Measurements from ENCODE around the gene STX10. TPM values are rescaled to one million over a fixed set of nuclear protein-coding genes. Genes with fewer than 3 reads are reported as not detected.

STX10 gene
- total and polyA plus RNA-seq, 7 donors, result 18.5 to 63.3 (median 20.4) TPM

DNA sequence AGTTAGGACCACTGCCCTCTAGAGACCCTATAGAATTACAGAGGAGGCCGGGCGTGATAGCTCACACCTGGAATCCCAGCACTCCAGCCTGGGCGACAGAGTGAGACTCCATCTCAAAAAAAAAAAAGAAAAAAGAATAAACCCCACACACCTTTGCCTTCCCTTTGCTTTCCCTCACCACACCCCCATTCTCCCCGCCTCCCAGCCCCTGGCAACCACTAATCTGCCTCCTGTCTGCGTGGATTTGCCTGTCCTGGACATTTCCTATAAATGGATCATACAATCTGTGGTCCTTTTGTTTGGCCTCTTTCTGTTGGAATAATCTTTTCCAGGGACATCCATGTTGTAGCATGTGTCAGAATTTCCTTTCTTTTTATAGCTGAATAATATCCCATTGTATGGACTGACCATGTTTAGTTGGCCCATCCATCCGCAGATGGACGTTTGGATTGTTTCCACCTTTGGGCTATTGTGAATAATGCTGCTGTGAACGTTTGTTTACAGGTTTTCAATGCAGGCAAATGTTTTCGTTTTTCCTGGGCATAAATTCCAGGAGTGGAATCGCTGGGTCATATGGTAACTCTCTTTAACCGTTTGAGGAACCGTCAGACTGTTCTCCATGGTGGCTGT, 16.8 kb downstream of the STX10 start:
- no peaks in the 10 kb centered on the region for H3K27me3 ChIP-seq (ENCODE audit: insufficient read depth in 3 of 3, low read length in 2 of 3)
- H3K27ac ChIP-seq, result peak overlapping the region; percentile 30
- no peak overlapping the region for H3K4me3 ChIP-seq
- TF ChIP-seq, protein P1, sequence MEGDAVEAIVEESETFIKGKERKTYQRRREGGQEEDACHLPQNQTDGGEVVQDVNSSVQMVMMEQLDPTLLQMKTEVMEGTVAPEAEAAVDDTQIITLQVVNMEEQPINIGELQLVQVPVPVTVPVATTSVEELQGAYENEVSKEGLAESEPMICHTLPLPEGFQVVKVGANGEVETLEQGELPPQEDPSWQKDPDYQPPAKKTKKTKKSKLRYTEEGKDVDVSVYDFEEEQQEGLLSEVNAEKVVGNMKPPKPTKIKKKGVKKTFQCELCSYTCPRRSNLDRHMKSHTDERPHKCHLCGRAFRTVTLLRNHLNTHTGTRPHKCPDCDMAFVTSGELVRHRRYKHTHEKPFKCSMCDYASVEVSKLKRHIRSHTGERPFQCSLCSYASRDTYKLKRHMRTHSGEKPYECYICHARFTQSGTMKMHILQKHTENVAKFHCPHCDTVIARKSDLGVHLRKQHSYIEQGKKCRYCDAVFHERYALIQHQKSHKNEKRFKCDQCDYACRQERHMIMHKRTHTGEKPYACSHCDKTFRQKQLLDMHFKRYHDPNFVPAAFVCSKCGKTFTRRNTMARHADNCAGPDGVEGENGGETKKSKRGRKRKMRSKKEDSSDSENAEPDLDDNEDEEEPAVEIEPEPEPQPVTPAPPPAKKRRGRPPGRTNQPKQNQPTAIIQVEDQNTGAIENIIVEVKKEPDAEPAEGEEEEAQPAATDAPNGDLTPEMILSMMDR (IDR thresholded peaks at IDR 0.05), result no peak
- intact Hi-C loops (cut with DNase I), result no loop called here
- no peak for DNase-seq
- ATAC-seq, result no peak
- H3K36me3 ChIP-seq (ENCODE audit: insufficient read depth in 1 of 2, low read depth in 1 of 2), result peaks cover 0 to 33% of the 10 kb centered on the region in 2 donors
- no peaks in the 10 kb centered on the region for H3K4me1 ChIP-seq
- 57 to 66% (median 59%) methylated on average over 12 of the region's 12 CpGs for WGBS, 3 donors
- H3K9me3 ChIP-seq, result no peaks in the 10 kb centered on the region

DNA sequence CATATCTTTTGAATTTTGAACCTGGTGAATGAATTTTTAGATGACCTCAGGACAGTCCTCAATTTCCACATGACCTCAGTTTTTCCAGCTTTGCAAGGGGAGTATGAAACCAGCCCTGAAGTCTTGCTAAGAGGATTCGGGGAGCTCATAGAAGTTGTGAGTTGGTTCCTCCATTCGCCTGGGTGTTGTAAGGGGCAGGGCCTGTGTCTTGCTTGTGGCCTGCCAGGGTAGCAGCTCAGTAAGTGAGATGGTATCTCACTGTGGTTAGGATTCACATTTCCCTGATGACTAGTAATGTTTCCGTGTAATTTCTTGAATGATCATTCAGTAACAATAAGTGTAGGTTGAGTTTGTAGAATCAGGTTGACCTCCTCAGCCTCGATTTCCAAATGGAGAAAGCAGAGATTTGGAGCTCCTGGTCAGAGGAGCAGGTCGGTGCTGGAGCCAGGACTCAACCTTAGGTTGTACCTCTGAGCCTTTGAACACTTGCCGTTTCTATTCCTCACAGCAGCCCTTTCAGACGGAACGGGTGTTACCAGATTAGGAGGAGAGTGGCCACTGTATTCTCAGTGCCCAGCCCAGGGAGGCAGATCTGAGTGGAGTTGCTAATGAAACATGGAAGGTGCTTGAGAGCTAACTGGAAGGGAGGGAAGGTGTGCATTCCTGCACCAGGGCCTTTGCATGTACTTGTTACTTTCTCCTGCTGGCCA, 17.5 kb downstream of the STX10 start:
- ATAC-seq (no peak), DNase-seq (no peak)
- Histone ChIP-seq H3K9me3 (no peaks in the 10 kb centered on the region), H3K27me3 (ENCODE audit: insufficient read depth in 3 of 3, low read length in 2 of 3) (no peaks in the 10 kb centered on the region), H3K36me3 (ENCODE audit: insufficient read depth in 1 of 2, low read depth in 1 of 2) (peaks cover 0 to 26% of the 10 kb centered on the region in 2 donors), H3K4me3 (no peak overlapping the region), H3K4me1 (no peaks in the 10 kb centered on the region), H3K27ac (peak overlapping the region; percentile 30)
- TF ChIP-seq, protein P1 (IDR thresholded peaks at IDR 0.05), result no peak
- intact Hi-C loops (cut with DNase I), result no loop called here
- WGBS, 3 donors, result 82 to 90% (median 87%) methylated on average over 8 of the region's 8 CpGs

DNA sequence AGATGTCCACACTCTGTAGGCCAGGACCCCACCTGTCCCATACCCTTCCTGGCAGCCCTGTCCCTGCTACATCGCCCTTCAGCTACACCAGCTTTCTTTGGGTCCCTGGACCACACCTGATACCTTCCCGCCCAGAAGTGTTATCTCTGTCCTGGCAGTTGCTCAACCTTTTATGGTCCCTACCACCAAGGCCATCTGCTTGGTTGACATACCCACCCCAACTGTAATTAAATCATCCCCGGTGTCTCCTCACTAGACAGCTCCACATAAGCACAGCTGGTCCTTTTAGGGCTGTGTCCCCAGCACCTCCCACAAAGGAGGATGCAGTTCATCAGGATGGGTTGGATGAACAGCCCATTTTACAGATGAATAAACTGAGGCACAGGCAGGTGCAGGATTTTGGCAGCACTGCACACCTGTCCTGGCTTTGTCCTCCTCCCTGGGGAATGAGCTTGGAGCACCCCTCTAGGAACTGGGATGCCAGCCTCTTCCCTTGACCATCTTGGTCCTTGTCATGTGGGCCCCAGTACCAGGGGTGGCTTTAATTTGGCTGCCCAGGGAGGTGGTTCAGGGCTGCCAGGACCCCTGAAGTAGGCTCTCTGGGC, 19.2 kb downstream of the STX10 start:
- intact Hi-C loops (cut with DNase I), result no loop called here
- Histone ChIP-seq H3K4me1 (no peaks in the 10 kb centered on the region), H3K9me3 (no peaks in the 10 kb centered on the region), H3K36me3 (ENCODE audit: insufficient read depth in 1 of 2, low read depth in 1 of 2) (peaks cover 0 to 12% of the 10 kb centered on the region in 2 donors), H3K27me3 (ENCODE audit: insufficient read depth in 3 of 3, low read length in 2 of 3) (no peaks in the 10 kb centered on the region), H3K4me3 (no peak overlapping the region), H3K27ac (no peak overlapping the region)
- WGBS, 3 donors, result 90 to 94% (median 94%) methylated on average over 3 of the region's 3 CpGs
- ATAC-seq, result no peak
- DNase-seq, result no peak
- TF ChIP-seq, protein P1 (IDR thresholded peaks at IDR 0.05), result no peak

DNA sequence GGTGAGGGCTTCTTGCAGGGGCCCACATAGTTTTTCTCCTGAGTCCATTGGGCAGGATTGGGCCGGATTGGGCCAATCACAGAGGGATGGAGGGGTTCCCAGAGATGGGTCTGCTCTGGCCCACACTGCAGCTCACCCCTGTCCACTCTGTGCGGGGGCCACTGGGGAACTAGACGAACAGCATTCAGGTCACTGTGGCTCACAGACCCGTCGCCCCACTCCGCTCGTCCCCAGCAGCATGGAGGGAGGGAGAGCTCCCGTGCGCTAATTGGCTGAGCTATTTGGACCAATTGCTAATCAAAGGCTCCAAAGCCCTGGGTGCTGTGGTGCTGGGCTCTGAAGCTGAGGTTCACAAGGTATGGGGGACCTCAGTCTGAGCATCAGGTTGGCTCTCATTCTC, 20.8 kb downstream of the STX10 start:
- H3K27ac ChIP-seq, result no peak overlapping the region
- ATAC-seq (no peak), DNase-seq (no peak)
- no peaks in the 10 kb centered on the region for H3K4me1 ChIP-seq
- no peaks in the 10 kb centered on the region for H3K9me3 ChIP-seq
- H3K36me3 ChIP-seq (ENCODE audit: insufficient read depth in 1 of 2, low read depth in 1 of 2), result peaks cover 0 to 4% of the 10 kb centered on the region in 2 donors
- no peaks in the 10 kb centered on the region for H3K27me3 ChIP-seq (ENCODE audit: insufficient read depth in 3 of 3, low read length in 2 of 3)
- intact Hi-C loops (cut with DNase I), result no loop called here
- 93 to 98% (median 94%) methylated on average over 9 of the region's 9 CpGs for WGBS, 3 donors
- no peak overlapping the region for H3K4me3 ChIP-seq
- TF ChIP-seq, protein P1 (IDR thresholded peaks at IDR 0.05), result no peak
